GM20431 (cell line): ENCODE results near the gene PLEKHH2.
"Not testable (repeated sequence)": the region's sequence is repeated elsewhere in the genome, so short reads cannot be mapped to it uniquely, and the experiment has no call there.

Source experiments
- in situ Hi-C: fragments of 300-500 bp; cut with MseI, MboI; formaldehyde crosslinking; loops from one replicate; pipeline ENCODE4 v1.15.0; 2020; ENCODE audit warnings: low sequenced_read_pairs; ENCODE audit not compliant: unreplicated experiment

The PLEKHH2 gene

DNA sequence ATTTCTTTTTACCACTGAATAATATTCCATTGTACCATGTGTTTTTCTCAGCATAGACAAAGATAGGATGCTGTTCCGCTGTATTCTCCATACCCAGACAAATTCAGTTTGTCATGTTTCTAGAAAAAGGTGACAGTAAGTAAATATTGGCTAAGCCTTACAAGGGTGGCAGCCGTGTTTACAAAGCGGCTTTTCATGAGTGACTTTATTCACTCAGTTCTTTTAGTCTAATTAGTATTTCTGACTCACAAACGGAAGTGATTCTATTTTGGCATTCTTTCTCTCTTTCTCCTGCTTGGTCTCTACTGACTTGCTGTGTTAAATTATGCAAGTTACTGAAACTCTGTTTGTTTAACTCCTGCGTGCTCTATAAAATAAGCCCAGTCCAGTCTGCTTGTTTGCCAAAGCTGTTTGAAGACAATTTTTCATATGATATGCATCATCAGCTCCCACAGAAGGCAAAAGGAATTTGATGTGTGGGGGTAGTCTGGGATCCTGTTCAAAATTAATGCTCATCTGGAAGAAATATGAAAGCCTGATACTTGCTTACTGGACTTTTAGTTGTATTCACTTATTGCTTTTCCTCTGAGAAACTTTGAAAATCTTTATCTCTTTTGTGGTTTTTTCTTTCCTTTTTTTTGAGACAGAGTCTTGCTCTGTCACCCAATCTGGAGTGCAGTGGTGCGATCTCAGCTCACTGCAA, 2.3 kb upstream of the PLEKHH2 start:
- in situ Hi-C loops, result no loop called here

GRCh38 chr2:43636153-43636552, 907 bp upstream of the PLEKHH2 start:
- in situ Hi-C loops, result not testable (repeated sequence)

DNA sequence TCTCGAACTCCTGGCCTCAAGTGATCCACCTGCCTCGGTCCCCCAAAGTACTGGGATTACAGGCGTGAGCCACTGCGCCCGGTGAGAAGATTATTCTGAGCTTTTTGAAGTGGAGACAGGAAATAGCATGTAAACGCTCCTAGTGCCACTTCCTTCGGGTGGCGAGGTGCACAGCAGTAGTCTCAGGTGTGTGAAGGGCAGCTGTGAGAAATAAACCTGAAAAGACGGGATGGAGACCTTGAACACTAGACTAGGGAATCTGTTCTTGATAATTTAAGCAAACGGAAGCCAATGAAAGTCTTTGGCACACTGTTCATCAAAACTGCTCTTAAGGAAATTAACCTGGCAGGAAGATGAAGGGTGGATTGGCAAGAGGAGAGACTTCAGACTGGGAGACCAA, 439 bp upstream of the PLEKHH2 start:
- in situ Hi-C loops, result no loop called here

DNA sequence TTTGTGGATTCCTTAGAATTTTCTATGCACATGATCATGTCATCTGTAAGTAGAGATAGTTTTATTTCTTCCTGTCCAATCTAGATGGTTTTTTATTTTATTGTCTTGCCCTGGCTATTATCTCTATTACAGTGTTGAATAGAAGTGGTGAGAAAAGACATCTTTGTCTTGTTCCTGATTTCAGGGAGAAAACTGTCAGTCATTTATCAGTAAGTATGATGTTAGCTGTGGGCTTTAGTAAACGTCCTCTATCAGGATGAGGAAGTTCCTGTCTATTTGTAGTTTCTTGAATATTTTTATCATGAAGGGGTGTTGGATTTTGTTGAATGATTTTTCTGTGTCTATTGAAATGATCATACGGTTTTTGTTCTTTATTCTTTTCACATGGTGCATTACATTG, 5.3 kb downstream of the PLEKHH2 start:
- in situ Hi-C loops, result no loop called here

DNA sequence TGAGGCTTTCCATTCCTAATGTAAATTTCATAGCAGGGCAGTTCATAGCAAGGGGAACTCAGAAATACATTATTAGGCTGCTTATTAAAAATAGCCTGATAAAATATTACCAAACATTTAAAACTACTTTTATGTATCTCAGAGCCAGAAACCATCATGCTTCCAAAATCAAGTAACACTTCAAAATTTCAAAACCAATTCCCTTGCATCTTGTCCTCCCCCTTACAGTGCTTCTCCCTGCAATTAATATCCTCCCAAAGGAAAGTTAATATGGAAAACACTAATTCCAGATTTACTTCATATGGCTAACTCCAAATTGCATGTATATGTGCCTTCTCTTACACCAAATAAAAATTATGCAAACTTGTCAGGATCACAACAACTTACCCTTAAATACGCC, 6.6 kb downstream of the PLEKHH2 start:
- in situ Hi-C loops, result no loop called here

GRCh38 chr2:43648994-43649701, 12.1 kb downstream of the PLEKHH2 start:
- in situ Hi-C loops, result no loop called here

DNA sequence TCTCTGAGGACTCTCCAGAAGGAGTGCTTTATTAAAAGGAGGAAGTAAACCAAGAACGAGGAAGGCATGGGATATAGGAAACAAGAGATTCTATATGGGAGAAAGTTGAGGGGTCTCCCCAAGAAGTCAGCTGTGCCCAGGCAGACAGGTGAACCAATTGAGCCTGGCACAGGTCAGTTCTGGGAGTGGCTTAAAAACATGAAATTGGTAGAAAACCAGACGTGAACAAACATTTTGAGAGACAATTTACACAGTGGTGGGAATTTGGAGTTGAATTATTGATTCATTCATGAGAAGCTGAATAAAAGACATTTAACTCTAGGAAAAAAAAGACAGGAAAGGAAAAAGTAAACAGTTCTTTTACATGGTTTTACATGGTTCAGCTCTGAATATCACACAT, 16.4 kb downstream of the PLEKHH2 start:
- in situ Hi-C loops, result no loop called here

DNA sequence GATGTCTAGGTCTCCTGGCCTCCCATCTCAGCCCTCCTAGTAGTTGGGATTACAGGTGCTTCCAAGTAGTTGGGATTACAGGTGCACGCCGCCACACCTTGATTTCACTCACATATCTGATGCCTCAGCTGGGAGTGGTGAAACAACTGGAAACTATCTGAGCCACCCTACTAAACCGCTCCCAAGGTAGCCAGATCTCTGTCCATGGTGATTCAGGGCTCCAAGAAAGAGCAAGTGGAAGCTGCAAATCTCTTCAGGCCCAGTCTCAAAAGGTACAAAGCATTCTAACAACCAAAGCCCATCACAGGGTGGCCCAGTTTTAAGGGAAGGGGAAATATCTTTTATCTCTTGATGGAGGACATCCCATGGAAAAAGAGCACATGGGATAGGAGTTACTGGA, 20.2 kb downstream of the PLEKHH2 start:
- in situ Hi-C loops, result no loop called here

GRCh38 chr2:43675646-43676321, 38.7 kb downstream of the PLEKHH2 start:
- in situ Hi-C loops, result no loop called here

- in situ Hi-C loops, result no loop called here
Measured at GRCh38 chr2:43676322-43677050, 39.4 kb downstream of the PLEKHH2 start, which contains the start of gene C1GALT1C1L. Gene C1GALT1C1L, minus strand, starts transcription at chr2:43676429. Its CDS starts 107 bp downstream, at chr2:43676322.

DNA sequence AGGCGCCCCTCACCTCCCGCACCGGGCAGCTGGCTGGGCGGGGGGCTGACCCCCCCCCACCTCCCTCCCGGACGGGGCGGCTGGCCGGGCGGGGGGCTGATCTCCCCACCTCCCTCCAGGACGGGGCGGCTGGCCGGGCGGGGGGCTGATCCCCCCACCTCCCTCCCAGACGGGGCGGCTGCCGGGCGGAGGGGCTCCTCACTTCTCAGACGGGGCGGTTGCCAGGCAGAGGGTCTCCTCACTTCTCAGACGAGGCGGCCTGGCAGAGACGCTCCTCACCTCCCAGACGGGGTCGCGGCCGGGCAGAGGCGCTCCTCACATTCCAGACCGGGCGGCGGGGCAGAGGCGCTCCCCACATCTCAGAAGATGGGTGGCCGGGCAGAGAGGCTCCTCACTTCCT, 40.7 kb downstream of the PLEKHH2 start:
- in situ Hi-C loops, result not testable (repeated sequence)

- in situ Hi-C loops, result no loop called here
Measured at GRCh38 chr2:43685357-43685756, 48.3 kb downstream of the PLEKHH2 start.

GRCh38 chr2:43689999-43690398, 52.9 kb downstream of the PLEKHH2 start:
- in situ Hi-C loops, result no loop called here

GRCh38 chr2:43692428-43692994, 55.5 kb downstream of the PLEKHH2 start:
- in situ Hi-C loops, result no loop called here

DNA sequence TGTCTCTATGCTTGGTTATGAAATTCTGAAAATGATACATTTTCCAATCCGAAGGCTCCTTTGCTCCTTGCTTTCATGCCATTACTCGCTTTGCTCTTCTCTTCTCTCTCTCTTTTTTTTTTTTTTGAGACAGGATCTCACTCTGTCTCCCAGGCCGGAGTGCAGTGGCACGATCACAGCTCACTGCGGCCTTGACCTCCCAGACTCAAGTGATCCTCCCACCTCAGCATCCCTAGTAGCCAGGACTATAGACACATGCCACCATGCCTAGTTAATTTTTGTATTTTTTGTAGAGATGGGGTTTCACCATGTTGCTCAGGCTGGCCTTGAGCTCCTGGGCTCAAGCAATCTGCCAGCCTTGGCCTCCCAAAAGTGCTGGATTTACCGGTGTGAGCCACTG, 61.1 kb downstream of the PLEKHH2 start:
- in situ Hi-C loops, result not testable (repeated sequence)

- in situ Hi-C loops, result no loop called here
Measured at GRCh38 chr2:43699761-43700160, 62.7 kb downstream of the PLEKHH2 start.

DNA sequence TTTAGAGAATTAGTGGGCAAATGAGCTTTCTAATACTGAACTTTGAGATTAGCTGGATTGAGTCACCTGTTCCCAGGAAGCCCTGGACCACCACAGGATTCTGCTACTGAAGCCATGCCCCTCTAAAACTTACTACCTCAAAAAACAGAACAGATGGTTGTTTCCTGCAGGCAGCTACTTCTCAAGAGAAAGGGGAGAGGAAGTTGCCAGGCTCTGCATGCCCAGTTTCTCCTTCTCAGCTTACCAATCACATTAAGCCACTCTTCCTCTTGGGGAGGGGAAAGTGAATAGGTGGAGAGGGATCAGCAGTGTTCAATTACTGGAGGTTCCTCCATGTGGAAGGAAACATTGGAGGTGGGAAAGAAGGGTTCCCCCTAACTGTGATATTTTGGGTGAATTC, 64.1 kb downstream of the PLEKHH2 start:
- in situ Hi-C loops, result no loop called here

- in situ Hi-C loops, result no loop called here
Measured at GRCh38 chr2:43707255-43708015, 70.4 kb downstream of the PLEKHH2 start.

GRCh38 chr2:43708178-43708577, 71.1 kb downstream of the PLEKHH2 start:
- in situ Hi-C loops, result no loop called here
